ENCODE data around the gene CITED1. TPM values are rescaled to one million over a fixed set of nuclear protein-coding genes. Genes with fewer than 3 reads are reported as not detected.

CITED1 gene
- total RNA-seq, 1 experiment from 2014 or later, result 1.1 TPM

- DNase-seq, result no peak
- no peak overlapping the region for H4K5ac ChIP-seq (ENCODE audit: insufficient read length, low read depth, low read length)
- H3K79me2 ChIP-seq (ENCODE audit: insufficient read depth, low read length), result no peaks in the 10 kb centered on the region
- H2BK15ac ChIP-seq (ENCODE audit: low read depth, low read length), result no peak overlapping the region
- no peak overlapping the region for H4K8ac ChIP-seq (replicated peaks; ENCODE audit: insufficient read length, low read depth, low read length)
- H3K14ac ChIP-seq (ENCODE audit: insufficient read depth, low read length), result no peak overlapping the region
- no peak overlapping the region for H3K56ac ChIP-seq (ENCODE audit: insufficient read length, low read depth, low read length)
- peaks cover 20% of the 10 kb centered on the region for H3K27me3 Mint-ChIP-seq (ENCODE audit: low read depth)
- no peak overlapping the region for H2BK20ac ChIP-seq (ENCODE audit: low read depth, low read length, poor library complexity, severe bottlenecking)
- no peak overlapping the region for H2BK12ac ChIP-seq (ENCODE audit: insufficient read length, low read depth, low read length)
- H3K23me2 ChIP-seq (ENCODE audit: insufficient read length, low read depth, low read length, poor library complexity, severe bottlenecking), result peaks cover 4% of the 10 kb centered on the region
- H2AK5ac ChIP-seq (ENCODE audit: insufficient read length, low read length), result no peak overlapping the region
- no peak overlapping the region for H3K9ac ChIP-seq (ENCODE audit: extremely low read depth, insufficient read length, low read length)
- H3K36me3 Mint-ChIP-seq (ENCODE audit: insufficient read depth in 1 of 3, low read depth in 3 of 3), result peaks cover 0 to 6% (median 5%) of the 10 kb centered on the region in 3 experiments; a peak in 2 of 7 replicates
- H3K27ac ChIP-seq (ENCODE audit: insufficient read length, low read depth, low read length), result no peak overlapping the region
- H3K9me3 Mint-ChIP-seq, result peaks cover 67 to 84% of the 10 kb centered on the region in 2 experiments
- no peak overlapping the region for H3K4ac ChIP-seq (ENCODE audit: low read depth, low read length)
- H3K4me3 Mint-ChIP-seq, result no peak overlapping the region
- H3T11ph ChIP-seq (ENCODE audit: low read length), result no peak overlapping the region
- H3K23ac ChIP-seq (ENCODE audit: insufficient read length, low read depth, low read length), result no peak overlapping the region
- peaks cover 2% of the 10 kb centered on the region for H4K20me1 ChIP-seq (ENCODE audit: control insufficient read depth, insufficient read depth, insufficient read length)
- peaks cover 8 to 24% of the 10 kb centered on the region in 2 experiments for H3K4me1 Mint-ChIP-seq
- H3K79me1 ChIP-seq (ENCODE audit: insufficient read depth, low read depth, low read length, poor library complexity, severe bottlenecking), result no peaks in the 10 kb centered on the region
- H3K27me3 ChIP-seq (ENCODE audit: insufficient read depth, low read length), result no peaks in the 10 kb centered on the region
- no peak overlapping the region for H2AFZ ChIP-seq (ENCODE audit: low read length)
- H3K4me1 ChIP-seq (ENCODE audit: insufficient read depth, low read length), result no peaks in the 10 kb centered on the region; the same call in 1 of the 2 replicates
- H3K18ac ChIP-seq (ENCODE audit: insufficient read length, low read depth, low read length), result no peak overlapping the region
- H2BK120ac ChIP-seq (ENCODE audit: low read depth, low read length, poor library complexity, severe bottlenecking), result no peak overlapping the region
- TF ChIP-seq CTCF (conservative IDR thresholded peaks at IDR 0.05), result no peak
- H4K91ac ChIP-seq (ENCODE audit: insufficient read length, low read depth, low read length), result no peak overlapping the region
- H3K9me3 ChIP-seq (ENCODE audit: control insufficient read depth, low read depth, low read length), result peaks cover 22% of the 10 kb centered on the region
- no peak overlapping the region for H3K4me2 ChIP-seq (ENCODE audit: insufficient read depth, insufficient read length, low read length)
- H2BK5ac ChIP-seq (ENCODE audit: insufficient read length, low read length), result no peak overlapping the region
- WGBS (ENCODE audit: extremely low coverage, insufficient read length, low lambda C conversion rate), result no CpG with 5 or more reads among the region's 4 CpGs
- no peak overlapping the region for H3K27ac Mint-ChIP-seq
Observed at GRCh38 chrX:72317139-72317538, 11.4 kb upstream of the CITED1 start.
